Adrenal gland (tissue), 12 donors: ENCODE data around the gene NDUFS2. TPM values are rescaled to one million over a fixed set of nuclear protein-coding genes. Genes with fewer than 3 reads are reported as not detected.

Experiments used
- DNase-seq, 7 donors: peaks; one replicate each; pipeline ENCODE4 v3.0.0-alpha.2; 2019 to 2020
- H3K27ac ChIP-seq, 5 donors: fragments of 200-600 bp; sonication (generic) in 4 of 5; 1 replicate in 3 of 5; 2 replicates in 2 of 5; pipeline versions ENCODE4 v1.5.1 to v1.8.0; 2016 to 2020; ENCODE audit warnings: mild to moderate bottlenecking in 1 of 5
- H3K27me3 ChIP-seq: fragments of 200-600 bp; 2 replicates; pipeline ENCODE4 v1.8.0; 2021
- H3K36me3 ChIP-seq, 2 donors: fragments of 200-600 bp; replicated peaks in 1 of 2; 1 replicate in 1 of 2; 2 replicates in 1 of 2; pipeline versions ENCODE4 v1.5.1 to v1.8.0; 2018 to 2022
- H3K4me1 ChIP-seq, 2 donors: fragments of 200-600 bp; replicated peaks in 1 of 2; 1 replicate in 1 of 2; 2 replicates in 1 of 2; pipeline versions ENCODE4 v1.5.1 to v1.8.0; 2018 to 2021
- H3K4me3 ChIP-seq, 4 donors: fragments of 200-600 bp; sonication (generic) in 3 of 4; one replicate each; pipeline ENCODE4 v1.5.1; 2016 to 2018
- H3K9me3 ChIP-seq, 3 donors: fragments of 200-600 bp; sonication (generic) in 1 of 3; replicated peaks in 1 of 3; 1 replicate in 2 of 3; 2 replicates in 1 of 3; pipeline versions ENCODE4 v1.5.1 to v1.8.0; 2016 to 2021
- CTCF ChIP-seq, 6 experiments: fragments of 450-650 bp in 4 of 6; fragments of 200-600 bp in 2 of 6; sonication (generic) in 1 of 6; IDR thresholded peaks; 1 replicate in 5 of 6; 2 replicates in 1 of 6; pipeline versions ENCODE4 v1.5.1 to v1.8.0; 2016 to 2021; ENCODE audit warnings: antibody characterized with exemption in 6 of 6, mild to moderate bottlenecking in 2 of 6, moderate library complexity in 1 of 6
- POLR2A ChIP-seq, 2 donors: fragments of 450-650 bp; IDR thresholded peaks; one replicate each; pipeline ENCODE4 v1.6.1; 2017; ENCODE audit warnings: antibody characterized with exemption in 2 of 2, mild to moderate bottlenecking in 2 of 2, moderate library complexity in 1 of 2
- WGBS, 4 donors: extraction: QIAGEN DNeasy Blood & Tissue Kit in 2 of 4; methylation state at CpG; one replicate each; pipeline versions ENCODE4 v1.1.5 to v1.1.7; 2013 to 2017; 5-methylcytosine and 5-hydroxymethylcytosine counted together
- intact Hi-C, 2 donors: fragments of 100-400 bp; cut with DNase I; formaldehyde crosslinking; loops; one replicate each; pipeline versions ENCODE4 v1.14.1 to v1.15.0; 2022 to 2023
- polyA plus RNA-seq, 3 donors: library from polyadenylated mRNA; stranded (reverse); fragments of 200-250 nt in 2 of 3; fragments of 350-450 nt in 1 of 3; fragmentation: Illumina TruSeq in 1 of 3; extraction: RNeasy Lipid Tissue Mini Kit (QIAGEN cat#74804) in 1 of 3; gene quantifications; one replicate each; pipeline ENCODE4 v1.2.3, GENCODE V29; 2013 to 2014
- total RNA-seq, 9 donors: library from RNA; depleted of rRNA in 4 of 9; stranded (reverse); fragments of >200 nt in 4 of 9; fragments of 120-200 nt in 1 of 9; fragmentation: NEBNext Ultra II Directional in 1 of 9; extraction: Animal tissue kit (Norgen Biotek cat#: 25700) in 1 of 9; gene quantifications; one replicate each; pipeline versions ENCODE4 v1.1.0 to v1.2.4, GENCODE V29; 2013 to 2023
- donor health status: healthy with polysubstance abuse.
- donor health status: Bipolar disorder and iron deficiency.
- donor health status: DM: yes; HTN: yes; CAD: no.
- donor health status: DM: no; HTN: no; CAD: no.
- donor health status: DM: no; HTN: no; CAD: no.
- donor health status: DM: yes; HTN: yes; CAD: no.

The NDUFS2 gene
- total and polyA plus RNA-seq, 12 donors: 78.3 to 305 (median 167) TPM

GRCh38 chr1:161185732-161186311 is 16.3 kb upstream of the NDUFS2 start:
- intact Hi-C loops: no loop called here
- Histone ChIP-seq H3K4me1 (peaks cover 0 to 12% of the 10 kb centered on the region in 2 donors), H3K27me3 (no peaks in the 10 kb centered on the region), H3K36me3 (no peaks in the 10 kb centered on the region), H3K27ac (peak overlapping the region in 3 of 5 donors; percentile 19 to 88 (median 84)), H3K4me3 (no peak overlapping the region), H3K9me3 (no peaks in the 10 kb centered on the region)
- TF ChIP-seq POLR2A (IDR thresholded peaks at IDR 0.05) (no peak), CTCF (IDR thresholded peaks at IDR 0.05) (no peak)
- DNase-seq: no peak
- WGBS, 4 donors: 32 to 52% (median 45%) methylated on average over 2 of the region's 2 CpGs

GRCh38 chr1:161187311-161187710 is 14.9 kb upstream of the NDUFS2 start:
- Histone ChIP-seq H3K4me3 (no peak overlapping the region), H3K4me1 (peaks cover 0 to 12% of the 10 kb centered on the region in 2 donors), H3K36me3 (no peaks in the 10 kb centered on the region), H3K27me3 (no peaks in the 10 kb centered on the region), H3K27ac (no peak overlapping the region), H3K9me3 (no peaks in the 10 kb centered on the region)
- WGBS, 4 donors: 66 to 81% (median 72%) methylated on average over 3 of the region's 3 CpGs
- TF ChIP-seq POLR2A (IDR thresholded peaks at IDR 0.05) (no peak), CTCF (IDR thresholded peaks at IDR 0.05) (no peak)
- DNase-seq: no peak
- intact Hi-C loops: no loop called here

- no peak for TF ChIP-seq POLR2A (IDR thresholded peaks at IDR 0.05)
- TF ChIP-seq CTCF (IDR thresholded peaks at IDR 0.05): no peak
Measured at GRCh38 chr1:161188381-161188780, 13.8 kb upstream of the NDUFS2 start.

GRCh38 chr1:161189036-161189435 is 13.1 kb upstream of the NDUFS2 start:
- Histone ChIP-seq H3K9me3 (no peaks in the 10 kb centered on the region), H3K27ac (no peak overlapping the region), H3K4me1 (peaks cover 0 to 27% of the 10 kb centered on the region in 2 donors), H3K4me3 (no peak overlapping the region), H3K27me3 (no peaks in the 10 kb centered on the region), H3K36me3 (no peaks in the 10 kb centered on the region)
- TF ChIP-seq POLR2A (IDR thresholded peaks at IDR 0.05) (no peak), CTCF (IDR thresholded peaks at IDR 0.05) (no peak)
- WGBS, 4 donors: 80 to 93% (median 91%) methylated on average over 5 of the region's 5 CpGs
- no peak for DNase-seq
- intact Hi-C loops: no loop called here

More at GRCh38 chr1:161188381-161188780, 13.8 kb upstream of the NDUFS2 start:
- Histone ChIP-seq H3K4me3 (no peak overlapping the region), H3K36me3 (no peaks in the 10 kb centered on the region), H3K4me1 (peaks cover 0 to 20% of the 10 kb centered on the region in 2 donors), H3K9me3 (no peaks in the 10 kb centered on the region), H3K27me3 (no peaks in the 10 kb centered on the region), H3K27ac (no peak overlapping the region)
- intact Hi-C loops: no loop called here
- no peak for DNase-seq
- WGBS, 4 donors: 65 to 76% (median 71%) methylated on average over 6 of the region's 6 CpGs
